ENCODE measurements around the gene CDH24.

DNA sequence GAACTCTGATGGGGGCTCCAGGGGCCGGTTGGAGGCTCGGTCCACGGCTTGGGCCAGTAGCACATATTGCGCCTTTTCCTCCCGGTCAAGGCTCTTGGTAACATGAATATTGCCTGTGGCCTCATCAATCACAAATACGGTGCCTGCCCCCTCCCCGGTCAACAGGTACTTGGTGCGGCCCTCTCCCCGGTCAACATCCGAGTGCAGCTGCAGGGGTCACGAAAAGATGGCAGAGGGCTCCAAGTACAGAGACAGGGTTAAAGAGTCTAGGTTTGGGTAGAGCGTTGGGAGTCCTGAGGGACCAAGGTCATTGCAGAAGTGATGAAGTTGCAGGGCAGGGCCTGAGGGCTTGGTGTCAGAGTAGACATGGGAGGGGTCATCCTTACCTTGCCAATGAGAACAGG lies 2.2 kb downstream of the CDH24 start:
- TF ChIP-seq, protein P1, sequence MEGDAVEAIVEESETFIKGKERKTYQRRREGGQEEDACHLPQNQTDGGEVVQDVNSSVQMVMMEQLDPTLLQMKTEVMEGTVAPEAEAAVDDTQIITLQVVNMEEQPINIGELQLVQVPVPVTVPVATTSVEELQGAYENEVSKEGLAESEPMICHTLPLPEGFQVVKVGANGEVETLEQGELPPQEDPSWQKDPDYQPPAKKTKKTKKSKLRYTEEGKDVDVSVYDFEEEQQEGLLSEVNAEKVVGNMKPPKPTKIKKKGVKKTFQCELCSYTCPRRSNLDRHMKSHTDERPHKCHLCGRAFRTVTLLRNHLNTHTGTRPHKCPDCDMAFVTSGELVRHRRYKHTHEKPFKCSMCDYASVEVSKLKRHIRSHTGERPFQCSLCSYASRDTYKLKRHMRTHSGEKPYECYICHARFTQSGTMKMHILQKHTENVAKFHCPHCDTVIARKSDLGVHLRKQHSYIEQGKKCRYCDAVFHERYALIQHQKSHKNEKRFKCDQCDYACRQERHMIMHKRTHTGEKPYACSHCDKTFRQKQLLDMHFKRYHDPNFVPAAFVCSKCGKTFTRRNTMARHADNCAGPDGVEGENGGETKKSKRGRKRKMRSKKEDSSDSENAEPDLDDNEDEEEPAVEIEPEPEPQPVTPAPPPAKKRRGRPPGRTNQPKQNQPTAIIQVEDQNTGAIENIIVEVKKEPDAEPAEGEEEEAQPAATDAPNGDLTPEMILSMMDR (IDR thresholded peaks at IDR 0.05 in 4 of 5, conservative IDR thresholded peaks at IDR 0.05 in 1 of 5), result no peak
- TF ChIP-seq POLR2A (IDR thresholded peaks at IDR 0.05), result no peak
